Measurements from ENCODE around the gene PHTF2.
"Not testable (repeated sequence)": the region's sequence is repeated elsewhere in the genome, so short reads cannot be mapped to it uniquely, and the experiment has no call there.

PHTF2 gene

DNA sequence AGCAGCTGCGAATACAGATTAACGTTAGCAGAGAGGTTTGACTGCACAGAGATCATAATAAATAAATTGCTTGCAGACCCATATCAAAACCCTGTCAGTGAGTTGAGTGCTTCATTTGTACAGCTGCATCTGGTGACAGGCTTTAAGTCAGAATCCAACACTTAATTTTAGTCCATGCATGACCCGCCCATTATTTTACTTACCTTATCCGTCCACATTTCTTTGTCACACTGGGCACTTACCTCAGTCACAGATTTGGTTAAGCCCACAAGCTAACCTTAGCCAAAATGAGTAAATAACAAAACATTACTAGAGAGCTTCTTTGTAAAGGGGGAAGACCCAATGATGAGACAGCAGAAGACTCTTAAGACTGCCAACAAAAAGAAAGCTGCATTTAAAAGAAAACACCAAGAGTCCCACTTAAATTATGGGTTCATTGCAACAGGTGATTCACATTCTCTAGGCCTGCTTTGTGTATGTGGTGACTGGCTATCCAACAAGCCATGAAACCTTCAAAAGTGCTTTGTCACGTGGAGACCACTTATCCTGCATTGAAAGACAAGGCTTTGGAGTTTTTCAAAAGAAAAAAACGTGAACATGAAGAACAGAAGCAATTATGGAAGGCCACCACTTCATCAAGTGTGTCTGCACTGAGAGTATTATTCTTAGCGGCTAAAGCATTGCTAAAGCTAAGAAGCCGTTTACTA is 32.2 kb downstream of the PHTF2 start:
- no peak for DNase-seq (ENCODE audit: low spot score)

DNA sequence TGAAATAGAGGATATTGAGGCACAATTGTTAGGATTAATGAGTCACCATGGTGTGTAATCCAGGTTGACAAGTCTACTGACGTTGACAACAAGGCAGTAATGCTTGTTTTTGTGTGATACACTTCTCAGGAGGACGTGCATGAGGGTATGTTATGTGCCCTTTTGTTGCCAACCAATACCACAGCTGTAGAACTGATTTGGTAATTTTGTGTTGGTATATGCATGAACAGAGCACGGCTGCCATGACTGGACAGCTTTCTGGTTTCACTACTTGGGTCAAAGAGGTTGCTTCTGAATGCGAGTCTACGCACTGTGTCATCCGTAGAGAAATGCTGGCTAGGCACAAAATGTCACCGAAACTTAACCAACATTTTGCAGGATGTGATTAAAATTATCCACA is 32.9 kb downstream of the PHTF2 start:
- DNase-seq (ENCODE audit: low spot score), result no peak

GRCh38 chr7:77831953-77832352 is 33.4 kb downstream of the PHTF2 start:
- DNase-seq (ENCODE audit: low spot score), result no peak

- no peak for DNase-seq (ENCODE audit: low spot score)
Measured at GRCh38 chr7:77833136-77833535, 34.6 kb downstream of the PHTF2 start.

- DNase-seq (ENCODE audit: low spot score), result not testable (repeated sequence)
Measured at GRCh38 chr7:77836425-77836824, 37.9 kb downstream of the PHTF2 start.

- no peak for DNase-seq (ENCODE audit: low spot score)
Measured at GRCh38 chr7:77837275-77837674, 38.7 kb downstream of the PHTF2 start.

GRCh38 chr7:77837966-77838365 is 39.4 kb downstream of the PHTF2 start:
- no peak for DNase-seq (ENCODE audit: low spot score)

- DNase-seq (ENCODE audit: low spot score), result no peak
Measured at GRCh38 chr7:77838929-77839491, 40.4 kb downstream of the PHTF2 start.

DNA sequence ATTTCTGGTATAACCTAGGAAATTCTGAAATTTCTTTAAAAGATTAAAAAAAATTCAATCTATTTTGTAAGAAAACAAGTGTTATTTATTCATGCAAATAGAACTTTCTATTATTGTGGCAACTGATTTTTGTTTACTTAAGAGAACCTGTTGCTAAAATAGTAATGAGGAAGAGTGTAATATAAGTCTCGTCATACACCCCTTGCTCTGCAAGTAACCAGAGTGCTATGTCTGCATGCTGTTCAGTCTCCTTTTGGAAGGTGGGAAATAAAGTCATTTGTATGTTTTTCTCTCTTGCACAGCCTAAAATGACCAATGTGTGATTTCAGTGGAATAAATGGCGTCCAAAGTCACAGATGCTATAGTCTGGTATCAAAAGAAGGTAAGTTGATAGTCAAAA is 41.3 kb downstream of the PHTF2 start:
- no peak for DNase-seq (ENCODE audit: low spot score)

- no peak for DNase-seq (ENCODE audit: low spot score)
Measured at GRCh38 chr7:77843194-77843593, 44.6 kb downstream of the PHTF2 start.

DNA sequence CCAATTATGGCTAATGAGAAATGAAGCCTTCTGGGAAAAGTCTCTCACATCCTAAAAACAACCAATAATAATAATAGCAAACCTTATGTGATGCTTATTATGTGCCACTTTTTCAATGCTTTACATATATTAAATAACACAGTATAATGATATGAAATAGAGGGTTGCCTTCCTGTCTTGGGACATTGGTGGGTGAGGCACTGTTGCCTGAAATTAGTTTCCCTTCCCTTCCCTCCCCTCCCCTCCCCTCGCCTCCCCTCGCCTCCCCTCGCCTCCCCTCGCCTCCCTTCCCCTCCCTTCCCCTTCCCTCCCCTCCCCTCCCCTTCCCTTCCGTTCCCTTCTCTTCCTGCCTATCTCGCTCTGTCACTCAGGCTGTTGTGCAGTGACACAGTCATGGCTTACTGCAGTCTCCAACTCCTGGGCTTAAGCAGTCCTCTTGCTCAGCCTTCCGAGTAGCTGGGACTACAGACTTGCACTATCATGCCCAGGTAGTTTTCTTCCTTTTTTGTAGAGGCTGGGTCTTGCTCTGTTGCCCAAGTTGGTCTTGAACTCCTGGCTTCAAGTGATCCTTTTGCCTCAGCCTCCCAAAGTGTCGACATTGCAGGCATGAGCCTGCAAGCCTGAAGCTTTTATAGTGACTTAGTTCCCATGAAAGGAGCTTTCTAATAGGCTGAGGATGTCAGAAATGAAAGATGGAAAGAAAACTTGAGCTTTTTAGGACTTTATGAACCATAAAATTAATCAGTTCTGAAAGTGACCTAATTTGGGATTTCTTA is 47.9 kb downstream of the PHTF2 start:
- DNase-seq (ENCODE audit: low spot score), result no peak

DNA sequence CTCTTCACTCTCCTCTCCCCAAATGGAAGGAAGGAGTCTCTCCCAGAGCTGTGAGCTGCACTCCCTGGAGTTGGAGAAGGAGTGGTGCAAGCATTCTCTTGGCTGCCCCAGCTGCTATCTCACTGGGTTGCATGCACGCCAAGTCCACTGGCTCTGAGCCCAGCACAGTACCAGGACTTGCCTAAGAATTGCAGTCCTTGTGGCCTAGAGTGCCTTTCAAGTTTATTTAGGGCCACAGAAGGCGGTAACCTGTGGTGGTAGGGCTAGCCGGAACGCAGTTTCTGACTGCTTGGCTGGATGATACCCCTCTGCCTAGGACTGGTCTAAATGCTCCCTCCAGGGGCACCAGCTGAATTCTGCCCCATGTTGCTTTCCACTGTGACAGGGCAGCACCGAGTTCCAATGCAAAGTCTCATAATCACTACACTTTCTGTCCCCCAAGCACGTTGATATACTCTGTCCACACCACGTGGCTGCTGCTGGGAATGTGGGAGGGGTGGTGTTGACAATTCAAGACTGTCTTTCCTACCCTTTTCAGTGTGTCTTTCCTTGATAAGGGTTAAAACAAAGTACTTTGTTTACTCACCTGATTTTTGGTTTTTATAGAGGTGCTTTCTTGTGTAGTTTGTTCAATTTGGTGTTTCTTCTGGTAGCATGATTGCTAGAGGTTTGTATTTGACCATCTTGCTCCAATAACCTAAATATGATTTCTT is 57.0 kb downstream of the PHTF2 start:
- DNase-seq (ENCODE audit: low spot score), result no peak

DNA sequence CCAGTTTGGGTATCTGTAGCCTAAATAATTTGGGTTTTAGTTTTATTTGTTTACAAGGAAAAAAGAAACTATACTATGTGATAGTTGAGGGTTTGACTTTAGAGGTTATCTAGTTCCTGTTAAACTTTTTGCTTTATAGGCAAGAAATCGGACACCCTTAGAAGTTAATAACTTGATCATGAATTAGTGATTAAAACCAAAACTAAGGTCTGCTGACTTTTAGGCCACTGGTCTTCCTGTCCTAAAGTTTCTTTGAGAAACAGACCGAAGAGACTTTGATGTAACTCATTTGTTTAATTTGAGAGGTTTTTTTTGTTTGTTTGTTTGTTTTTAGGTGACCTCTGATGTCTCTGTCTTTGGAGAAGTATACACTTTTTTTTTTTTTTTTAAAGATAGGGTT is 59.7 kb downstream of the PHTF2 start:
- no peak for DNase-seq (ENCODE audit: low spot score)

GRCh38 chr7:77859343-77859742 is 60.8 kb downstream of the PHTF2 start:
- DNase-seq (ENCODE audit: low spot score), result no peak

- DNase-seq (ENCODE audit: low spot score), result no peak
Measured at GRCh38 chr7:77862691-77863090, 64.1 kb downstream of the PHTF2 start.

GRCh38 chr7:77863860-77864259 is 65.3 kb downstream of the PHTF2 start:
- DNase-seq (ENCODE audit: low spot score), result no peak

DNA sequence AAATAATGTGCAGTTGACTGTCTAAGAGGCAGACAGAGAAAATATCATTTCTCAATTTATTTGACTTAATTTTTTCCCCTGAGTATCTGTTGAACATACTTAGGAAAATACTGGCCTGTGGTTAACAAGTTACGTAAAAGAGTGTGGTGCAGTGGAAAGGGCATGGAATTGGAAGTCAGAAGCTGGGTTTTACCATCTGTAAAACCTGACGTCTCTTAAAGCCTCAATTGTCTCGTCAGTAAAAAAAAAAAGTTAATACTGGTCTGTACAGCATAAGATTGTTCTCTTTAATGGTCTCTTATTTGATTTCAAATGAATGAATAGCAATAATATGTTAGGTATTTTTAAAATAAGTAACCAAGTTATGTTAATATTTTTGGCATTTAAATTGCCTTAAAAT is 67.8 kb downstream of the PHTF2 start:
- no peak for DNase-seq (ENCODE audit: low spot score)

DNA sequence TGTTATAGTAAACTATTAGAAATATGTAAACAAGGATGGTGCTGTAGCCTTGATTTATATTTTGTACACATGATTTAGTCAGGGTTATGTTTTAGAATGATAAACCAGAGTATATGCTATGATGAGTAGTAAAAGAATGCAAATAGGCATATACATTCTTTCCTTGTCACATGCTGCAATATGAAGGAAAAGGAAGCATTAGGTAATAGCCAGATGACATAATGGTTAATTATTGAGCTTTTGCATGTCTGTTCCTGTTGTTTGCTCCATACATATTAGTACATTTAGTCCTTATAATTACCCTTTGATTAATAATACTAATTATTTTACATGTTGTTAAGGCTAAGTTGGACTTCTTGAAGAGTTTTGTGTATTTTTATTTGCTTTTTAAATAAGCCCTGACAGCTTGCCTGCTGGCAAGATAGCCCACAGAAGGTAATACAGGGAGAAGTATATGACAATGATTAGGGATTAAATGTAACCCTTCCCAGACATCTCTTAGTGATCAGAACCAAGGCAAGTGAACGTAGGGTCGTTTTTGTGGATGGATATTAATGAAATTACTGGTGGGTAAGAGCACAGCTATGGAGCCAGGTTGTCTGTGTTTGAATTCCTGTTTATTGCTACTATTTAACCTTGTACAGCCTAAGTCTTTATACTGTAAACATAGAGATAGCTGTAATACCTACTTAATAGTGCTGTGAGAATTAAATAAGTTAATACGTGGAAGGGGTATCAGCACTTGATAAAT is 68.4 kb downstream of the PHTF2 start:
- no peak for DNase-seq (ENCODE audit: low spot score)

DNA sequence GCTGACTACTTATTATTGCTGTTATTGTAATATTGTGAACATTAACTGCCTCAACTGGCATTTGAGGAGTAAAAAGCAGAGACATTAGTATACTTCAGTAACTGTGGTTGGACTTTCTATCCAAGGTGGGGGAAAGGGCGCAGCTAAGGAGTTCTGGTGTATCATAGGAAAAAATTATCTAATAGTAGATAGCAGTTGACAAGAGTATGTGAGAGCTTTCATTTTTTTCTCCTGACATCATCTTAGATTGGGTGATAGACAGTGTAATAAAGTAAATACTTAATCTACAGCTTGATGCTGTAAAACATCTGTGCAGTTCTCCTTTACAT is 68.9 kb downstream of the PHTF2 start:
- no peak for DNase-seq (ENCODE audit: low spot score)

DNA sequence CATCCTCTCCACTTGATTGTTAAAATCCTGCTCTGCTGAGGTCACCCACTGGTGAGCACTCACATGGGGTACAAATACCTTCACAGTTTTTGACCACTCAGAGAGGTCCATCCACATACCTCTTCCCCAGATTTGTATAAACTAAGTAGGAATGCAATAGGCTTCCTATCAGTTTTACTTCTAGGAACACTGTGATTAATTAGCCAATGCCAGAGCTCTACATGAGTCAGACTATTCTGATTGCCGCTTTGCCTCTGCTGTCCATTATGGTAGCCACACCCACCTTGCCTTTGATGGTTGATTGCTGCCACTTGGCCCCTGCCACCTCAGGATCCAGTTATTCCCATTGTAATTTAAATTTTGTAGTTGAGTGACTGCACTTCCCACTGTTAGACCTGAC is 73.7 kb downstream of the PHTF2 start:
- not testable (repeated sequence) for DNase-seq (ENCODE audit: low spot score)

DNA sequence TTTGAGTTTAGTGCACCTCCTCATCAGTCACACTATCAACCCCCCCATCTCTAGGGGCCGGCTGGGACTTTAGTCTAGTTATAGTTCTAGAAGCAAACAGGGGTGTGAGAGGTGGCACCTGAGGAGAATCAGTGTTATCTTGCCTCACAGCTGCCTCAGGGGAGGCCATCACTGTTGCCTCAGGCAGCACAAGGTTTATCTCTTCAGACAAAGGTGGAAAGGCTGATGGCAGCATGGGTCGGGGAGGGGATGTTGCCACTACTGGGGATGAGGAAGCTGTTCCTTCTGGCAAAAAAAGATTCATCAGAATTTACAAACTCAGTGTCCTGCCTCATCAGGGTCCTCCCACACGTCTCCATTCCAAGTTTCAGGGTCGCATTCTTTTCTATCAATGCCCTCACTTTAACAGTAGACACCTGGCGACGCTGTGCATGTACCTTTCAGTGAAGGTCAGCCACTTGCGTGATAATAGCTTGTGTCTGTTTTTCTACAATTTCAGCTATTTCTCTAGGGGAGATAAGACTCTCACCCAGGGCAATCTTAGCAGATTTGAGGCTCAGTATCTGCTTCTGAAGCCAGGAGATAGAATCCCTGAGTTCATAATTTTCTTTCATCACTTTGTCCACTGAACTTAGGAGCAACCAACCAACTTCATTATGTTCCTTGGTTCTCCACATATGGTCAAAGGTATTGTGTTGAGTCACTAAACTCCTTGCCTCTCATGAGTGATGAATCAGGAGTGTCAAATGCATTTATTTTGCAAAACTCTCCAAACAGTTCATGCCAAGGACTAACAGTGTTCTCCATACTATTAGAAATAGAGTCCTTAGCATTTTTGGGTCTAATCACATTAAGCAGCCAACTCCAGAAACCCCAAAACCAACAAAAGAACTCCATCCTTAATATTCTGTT is 75.1 kb downstream of the PHTF2 start:
- not testable (repeated sequence) for DNase-seq (ENCODE audit: low spot score)

Measured in HuH-7.5 (cell line).